Measurements from ENCODE around the gene TRPC4AP.

Gene TRPC4AP

GRCh38 chr20:34990661-34991214 lies 101.9 kb downstream of the TRPC4AP start:
- Histone ChIP-seq H3K4me1 (ENCODE audit: low read length) (no peaks in the 10 kb centered on the region), H3K9ac (ENCODE audit: low read length) (no peak overlapping the region), H3K27me3 (replicated peaks; ENCODE audit: insufficient read depth, low read length) (no peaks in the 10 kb centered on the region), H3K36me3 (replicated peaks; ENCODE audit: insufficient read depth, low read length) (no peaks in the 10 kb centered on the region), H3K9me2 (replicated peaks; ENCODE audit: insufficient read depth, low read length) (no peaks in the 10 kb centered on the region), H4K20me1 (ENCODE audit: insufficient read depth, low read length) (no peaks in the 10 kb centered on the region), H2AFZ (ENCODE audit: low read length) (no peak overlapping the region), H3K79me2 (ENCODE audit: low read length) (no peaks in the 10 kb centered on the region), H3K9me3 (replicated peaks; ENCODE audit: insufficient read depth, low read length) (no peaks in the 10 kb centered on the region), H3K4me3 (ENCODE audit: low read length) (no peak overlapping the region), H3K27ac (ENCODE audit: low read length) (no peak overlapping the region), H3F3A (ENCODE audit: insufficient read depth, low read length) (no peaks in the 10 kb centered on the region), H3K4me2 (ENCODE audit: low read depth, low read length) (no peak overlapping the region)
- TF ChIP-seq EZH2 (optimal IDR thresholded peaks at IDR 0.05; ENCODE audit: low read depth, low read length) = no peak
- TF ChIP-seq CTCF (IDR thresholded peaks at IDR 0.05; ENCODE audit: low read length) = no peak
- no peak for TF ChIP-seq EZH2phosphoT487 (IDR thresholded peaks at IDR 0.05; ENCODE audit: low read length)
- DNase-seq = no peak

GRCh38 chr20:34990231-34990630 lies 102.4 kb downstream of the TRPC4AP start:
- H3K4me1 ChIP-seq (ENCODE audit: low read length) = no peaks in the 10 kb centered on the region
- H3F3A ChIP-seq (ENCODE audit: insufficient read depth, low read length) = no peaks in the 10 kb centered on the region
- H3K4me2 ChIP-seq (ENCODE audit: low read depth, low read length) = no peak overlapping the region
- H3K27me3 ChIP-seq (replicated peaks; ENCODE audit: insufficient read depth, low read length) = no peaks in the 10 kb centered on the region
- no peak overlapping the region for H2AFZ ChIP-seq (ENCODE audit: low read length)
- H3K9ac ChIP-seq (ENCODE audit: low read length) = no peak overlapping the region
- H3K27ac ChIP-seq (ENCODE audit: low read length) = no peak overlapping the region
- no peak overlapping the region for H3K4me3 ChIP-seq (ENCODE audit: low read length)
- H3K79me2 ChIP-seq (ENCODE audit: low read length) = no peaks in the 10 kb centered on the region
- no peak for DNase-seq
- H3K9me3 ChIP-seq (replicated peaks; ENCODE audit: insufficient read depth, low read length) = no peaks in the 10 kb centered on the region
- H3K9me2 ChIP-seq (replicated peaks; ENCODE audit: insufficient read depth, low read length) = no peaks in the 10 kb centered on the region
- TF ChIP-seq CTCF (IDR thresholded peaks at IDR 0.05; ENCODE audit: low read length) (no peak), EZH2 (optimal IDR thresholded peaks at IDR 0.05; ENCODE audit: low read depth, low read length) (no peak), EZH2phosphoT487 (IDR thresholded peaks at IDR 0.05; ENCODE audit: low read length) (no peak)
- H4K20me1 ChIP-seq (ENCODE audit: insufficient read depth, low read length) = no peaks in the 10 kb centered on the region
- H3K36me3 ChIP-seq (replicated peaks; ENCODE audit: insufficient read depth, low read length) = no peaks in the 10 kb centered on the region

GRCh38 chr20:34989670-34990069 lies 102.9 kb downstream of the TRPC4AP start:
- Histone ChIP-seq H3K4me3 (ENCODE audit: low read length) (no peak overlapping the region), H3F3A (ENCODE audit: insufficient read depth, low read length) (no peaks in the 10 kb centered on the region)

More at GRCh38 chr20:34989670-34990069, 102.9 kb downstream of the TRPC4AP start:
- Histone ChIP-seq H2AFZ (ENCODE audit: low read length) (no peak overlapping the region), H3K4me1 (ENCODE audit: low read length) (no peaks in the 10 kb centered on the region), H3K9me2 (replicated peaks; ENCODE audit: insufficient read depth, low read length) (no peaks in the 10 kb centered on the region), H3K9ac (ENCODE audit: low read length) (no peak overlapping the region), H3K79me2 (ENCODE audit: low read length) (no peaks in the 10 kb centered on the region), H3K36me3 (replicated peaks; ENCODE audit: insufficient read depth, low read length) (no peaks in the 10 kb centered on the region), H3K4me2 (ENCODE audit: low read depth, low read length) (no peak overlapping the region), H4K20me1 (ENCODE audit: insufficient read depth, low read length) (no peaks in the 10 kb centered on the region), H3K27me3 (replicated peaks; ENCODE audit: insufficient read depth, low read length) (no peaks in the 10 kb centered on the region), H3K9me3 (replicated peaks; ENCODE audit: insufficient read depth, low read length) (no peaks in the 10 kb centered on the region), H3K27ac (ENCODE audit: low read length) (no peak overlapping the region)
- TF ChIP-seq CTCF (IDR thresholded peaks at IDR 0.05; ENCODE audit: low read length) (no peak), EZH2 (optimal IDR thresholded peaks at IDR 0.05; ENCODE audit: low read depth, low read length) (no peak), EZH2phosphoT487 (IDR thresholded peaks at IDR 0.05; ENCODE audit: low read length) (no peak)
- no peak for DNase-seq
